Endothelial cell (in vitro differentiated cells): Measurements from ENCODE around the gene PLSCR3. TPM values are rescaled to one million over a fixed set of nuclear protein-coding genes. Genes with fewer than 3 reads are reported as not detected.

Source experiments
- DNase-seq: peaks from one replicate; pipeline ENCODE4 v3.0.0; 2021; ENCODE audit warnings: low spot score
- H3K27ac Mint-ChIP-seq: one replicate; pipeline ENCODE4 v1.8.0; 2021; ENCODE audit warnings: mixed read lengths, inconsistent platforms; ENCODE audit not compliant: unreplicated experiment
- H3K27me3 Mint-ChIP-seq: one replicate; pipeline ENCODE4 v1.8.0; 2021; ENCODE audit warnings: mild to moderate bottlenecking, moderate library complexity, mixed read lengths, inconsistent platforms; ENCODE audit not compliant: unreplicated experiment
- H3K36me3 Mint-ChIP-seq: one replicate; pipeline ENCODE4 v1.8.0; 2021; ENCODE audit warnings: mild to moderate bottlenecking, low read depth, mixed read lengths, inconsistent platforms; ENCODE audit not compliant: unreplicated experiment
- H3K4me1 Mint-ChIP-seq: one replicate; pipeline ENCODE4 v1.8.0; 2021; ENCODE audit warnings: mild to moderate bottlenecking, mixed read lengths, inconsistent platforms; ENCODE audit not compliant: unreplicated experiment
- H3K4me3 Mint-ChIP-seq: one replicate; pipeline ENCODE4 v1.8.0; 2021; ENCODE audit warnings: mild to moderate bottlenecking, mixed read lengths, inconsistent platforms; ENCODE audit not compliant: unreplicated experiment
- H3K9me3 Mint-ChIP-seq: one replicate; pipeline ENCODE4 v1.8.0; 2021; ENCODE audit warnings: mixed read lengths, inconsistent platforms; ENCODE audit not compliant: unreplicated experiment
- total RNA-seq: library from RNA; stranded (reverse); fragmentation: NEBNext Ultra II Directional; extraction: Animal tissue kit (Norgen Biotek cat#: 25700); gene quantifications from one replicate; pipeline ENCODE4 v1.2.1, GENCODE V29; 2021; ENCODE audit not compliant: unreplicated experiment
- TF ChIP-seq, protein P1 (sequence below): fragments of 200-600 bp; sonication (generic); IDR thresholded peaks from one replicate; pipeline ENCODE4 v1.5.0; 2021; ENCODE audit warnings: antibody characterized with exemption; ENCODE audit not compliant: unreplicated experiment

The PLSCR3 gene
- total RNA-seq, 1 donor from 2014 or later, result 74.2 TPM

DNA sequence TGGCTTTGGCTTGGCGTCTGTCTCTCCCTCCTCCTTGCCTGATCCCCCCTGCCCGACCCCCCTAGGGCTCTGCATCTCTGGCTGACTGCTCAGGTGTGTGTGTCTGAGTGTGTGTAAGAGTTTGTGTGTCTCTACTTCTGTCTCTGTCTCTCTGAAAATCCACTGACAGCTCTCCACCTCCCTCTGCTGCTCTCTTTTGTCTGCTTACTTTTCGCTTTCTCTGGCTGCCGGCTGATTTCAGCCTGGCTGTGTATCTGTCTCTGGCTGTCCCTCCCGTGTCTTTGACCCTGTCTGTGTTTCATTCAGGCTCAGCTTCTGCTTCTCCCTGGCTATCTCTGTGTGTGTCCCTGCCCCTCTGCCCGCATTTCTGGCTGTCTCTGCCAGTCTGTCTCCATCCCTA, 22.0 kb upstream of the PLSCR3 start:
- no peak for DNase-seq
- no peaks in the 10 kb centered on the region for H3K9me3 Mint-ChIP-seq
- peaks cover 19% of the 10 kb centered on the region for H3K4me1 Mint-ChIP-seq
- H3K27ac Mint-ChIP-seq, result no peak overlapping the region
- H3K4me3 Mint-ChIP-seq, result peak overlapping the region; percentile 59
- peaks cover 4% of the 10 kb centered on the region for H3K27me3 Mint-ChIP-seq
- TF ChIP-seq, protein P1, sequence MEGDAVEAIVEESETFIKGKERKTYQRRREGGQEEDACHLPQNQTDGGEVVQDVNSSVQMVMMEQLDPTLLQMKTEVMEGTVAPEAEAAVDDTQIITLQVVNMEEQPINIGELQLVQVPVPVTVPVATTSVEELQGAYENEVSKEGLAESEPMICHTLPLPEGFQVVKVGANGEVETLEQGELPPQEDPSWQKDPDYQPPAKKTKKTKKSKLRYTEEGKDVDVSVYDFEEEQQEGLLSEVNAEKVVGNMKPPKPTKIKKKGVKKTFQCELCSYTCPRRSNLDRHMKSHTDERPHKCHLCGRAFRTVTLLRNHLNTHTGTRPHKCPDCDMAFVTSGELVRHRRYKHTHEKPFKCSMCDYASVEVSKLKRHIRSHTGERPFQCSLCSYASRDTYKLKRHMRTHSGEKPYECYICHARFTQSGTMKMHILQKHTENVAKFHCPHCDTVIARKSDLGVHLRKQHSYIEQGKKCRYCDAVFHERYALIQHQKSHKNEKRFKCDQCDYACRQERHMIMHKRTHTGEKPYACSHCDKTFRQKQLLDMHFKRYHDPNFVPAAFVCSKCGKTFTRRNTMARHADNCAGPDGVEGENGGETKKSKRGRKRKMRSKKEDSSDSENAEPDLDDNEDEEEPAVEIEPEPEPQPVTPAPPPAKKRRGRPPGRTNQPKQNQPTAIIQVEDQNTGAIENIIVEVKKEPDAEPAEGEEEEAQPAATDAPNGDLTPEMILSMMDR, result no peak
- peaks cover 20% of the 10 kb centered on the region for H3K36me3 Mint-ChIP-seq

DNA sequence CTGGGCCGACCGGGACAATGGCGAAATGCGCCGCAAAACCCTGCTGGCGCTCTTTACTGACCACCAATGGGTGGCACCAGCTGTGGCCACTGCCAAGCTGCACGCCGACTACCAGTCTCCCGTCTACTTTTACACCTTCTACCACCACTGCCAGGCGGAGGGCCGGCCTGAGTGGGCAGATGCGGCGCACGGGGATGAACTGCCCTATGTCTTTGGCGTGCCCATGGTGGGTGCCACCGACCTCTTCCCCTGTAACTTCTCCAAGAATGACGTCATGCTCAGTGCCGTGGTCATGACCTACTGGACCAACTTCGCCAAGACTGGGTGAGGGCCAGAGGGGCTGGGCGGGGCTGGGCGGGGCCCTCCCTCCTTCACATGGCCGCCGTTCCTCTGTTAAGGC, 21.5 kb upstream of the PLSCR3 start:
- peaks cover 20% of the 10 kb centered on the region for H3K36me3 Mint-ChIP-seq
- H3K4me3 Mint-ChIP-seq, result no peak overlapping the region
- peaks cover 5% of the 10 kb centered on the region for H3K27me3 Mint-ChIP-seq
- no peaks in the 10 kb centered on the region for H3K9me3 Mint-ChIP-seq
- H3K27ac Mint-ChIP-seq, result no peak overlapping the region
- no peak for DNase-seq
- H3K4me1 Mint-ChIP-seq, result peaks cover 19% of the 10 kb centered on the region
- TF ChIP-seq, protein P1, result no peak

DNA sequence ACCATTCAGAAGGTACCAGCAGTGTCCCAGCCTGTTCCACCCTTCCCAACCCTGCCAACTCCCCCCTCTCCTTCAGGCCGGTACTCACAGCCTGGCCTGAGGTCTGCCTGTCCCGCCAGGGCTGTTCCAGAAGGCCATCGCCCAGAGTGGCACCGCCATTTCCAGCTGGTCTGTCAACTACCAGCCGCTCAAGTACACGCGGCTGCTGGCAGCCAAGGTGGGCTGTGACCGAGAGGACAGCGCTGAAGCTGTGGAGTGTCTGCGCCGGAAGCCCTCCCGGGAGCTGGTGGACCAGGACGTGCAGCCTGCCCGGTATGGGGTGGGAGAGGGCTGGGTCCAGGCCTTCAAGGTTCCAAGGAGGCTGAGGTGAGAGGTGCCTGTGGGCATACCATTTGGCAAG, 20.5 kb upstream of the PLSCR3 start:
- DNase-seq, result no peak
- no peak overlapping the region for H3K27ac Mint-ChIP-seq
- peaks cover 22% of the 10 kb centered on the region for H3K4me1 Mint-ChIP-seq
- H3K9me3 Mint-ChIP-seq, result no peaks in the 10 kb centered on the region
- H3K27me3 Mint-ChIP-seq, result peaks cover 9% of the 10 kb centered on the region
- peaks cover 27% of the 10 kb centered on the region for H3K36me3 Mint-ChIP-seq
- TF ChIP-seq, protein P1, result no peak
- no peak overlapping the region for H3K4me3 Mint-ChIP-seq

DNA sequence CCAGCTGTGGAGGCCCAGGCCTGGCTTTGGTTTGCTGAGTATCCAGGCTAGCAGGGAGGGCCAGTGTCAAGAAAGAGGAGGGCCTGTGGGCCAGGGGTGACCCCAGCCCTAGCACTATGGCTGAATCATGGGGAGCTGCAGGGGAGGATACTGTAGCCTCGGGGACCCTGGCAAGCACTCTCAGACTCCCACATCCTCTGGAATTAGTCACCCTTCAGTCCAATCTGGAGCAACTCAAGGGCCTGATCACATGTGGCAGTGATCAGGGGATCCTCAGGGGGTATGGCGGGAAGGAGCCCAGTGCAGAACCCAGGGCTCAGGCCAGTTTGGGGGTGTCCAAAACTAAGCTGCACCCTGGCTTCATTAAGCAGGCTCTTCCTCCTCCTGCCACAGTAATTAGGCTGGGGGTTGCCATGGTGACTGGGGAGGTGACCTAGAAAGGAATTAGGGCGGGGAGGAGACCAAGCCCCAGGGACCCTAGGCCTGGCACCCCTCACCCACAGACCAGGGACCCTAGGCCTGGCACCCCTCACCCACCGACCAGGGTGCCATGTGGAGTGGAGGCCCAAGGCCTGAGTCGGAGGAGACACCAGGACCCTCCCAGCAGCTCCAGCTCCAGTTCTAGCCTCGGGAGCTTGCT, 19.1 kb upstream of the PLSCR3 start:
- Mint-ChIP-seq H3K27ac (no peak overlapping the region), H3K4me1 (peaks cover 18% of the 10 kb centered on the region), H3K4me3 (peak overlapping the region; percentile 72), H3K36me3 (peaks cover 37% of the 10 kb centered on the region), H3K27me3 (peaks cover 12% of the 10 kb centered on the region), H3K9me3 (no peaks in the 10 kb centered on the region)
- TF ChIP-seq, protein P1, result no peak
- no peak for DNase-seq

DNA sequence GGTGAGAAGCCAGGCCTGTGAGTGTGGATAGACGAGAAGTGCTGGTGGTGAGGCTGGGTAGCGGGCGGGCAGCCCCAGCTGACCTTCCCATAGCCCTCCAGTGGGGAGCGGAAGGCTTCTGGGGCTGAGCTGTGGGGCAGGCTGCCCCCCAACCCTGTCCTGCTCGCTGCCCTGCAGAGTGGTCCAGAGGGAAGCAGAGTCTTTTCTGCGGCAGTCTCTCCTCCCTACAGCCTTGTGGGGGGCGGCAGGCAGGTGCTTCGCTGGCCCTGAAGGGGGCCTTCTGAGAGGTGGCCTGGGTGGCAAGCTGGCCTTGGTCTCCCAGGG, 17.1 kb upstream of the PLSCR3 start:
- Mint-ChIP-seq H3K4me3 (no peak overlapping the region), H3K4me1 (peaks cover 22% of the 10 kb centered on the region), H3K27ac (no peak overlapping the region), H3K27me3 (peaks cover 8% of the 10 kb centered on the region), H3K9me3 (no peaks in the 10 kb centered on the region), H3K36me3 (peaks cover 29% of the 10 kb centered on the region)
- TF ChIP-seq, protein P1, result no peak
- no peak for DNase-seq
